ENCODE results near the gene ATP5F1D. TPM values are rescaled to one million over a fixed set of nuclear protein-coding genes. Genes with fewer than 3 reads are reported as not detected.

Gene ATP5F1D
- total and polyA plus RNA-seq, 2 of the 13 experiments (the other 11 are each of a cell fraction or from before 2014, with no cell fraction given): 39.4 to 78.7 TPM

- TF ChIP-seq DZIP1 (CRISPR knock-in tag; IDR thresholded peaks at IDR 0.05): no peak
- no peak for TF ChIP-seq ZNF570 (CRISPR knock-in tag; IDR thresholded peaks at IDR 0.05; ENCODE audit: borderline replicate concordance)
- no peak for TF ChIP-seq NFE2L2 (IDR thresholded peaks at IDR 0.05; ENCODE audit: low read length)
- no peak for TF ChIP-seq EED (CRISPR knock-in tag; IDR thresholded peaks at IDR 0.05)
- TF ChIP-seq WIZ (CRISPR knock-in tag; IDR thresholded peaks at IDR 0.05): no peak
- TF ChIP-seq ELF3 (CRISPR knock-in tag; IDR thresholded peaks at IDR 0.05): no peak
- TF ChIP-seq HES4 (CRISPR knock-in tag; IDR thresholded peaks at IDR 0.05; ENCODE audit: borderline replicate concordance): no peak
- TF ChIP-seq, protein P1, sequence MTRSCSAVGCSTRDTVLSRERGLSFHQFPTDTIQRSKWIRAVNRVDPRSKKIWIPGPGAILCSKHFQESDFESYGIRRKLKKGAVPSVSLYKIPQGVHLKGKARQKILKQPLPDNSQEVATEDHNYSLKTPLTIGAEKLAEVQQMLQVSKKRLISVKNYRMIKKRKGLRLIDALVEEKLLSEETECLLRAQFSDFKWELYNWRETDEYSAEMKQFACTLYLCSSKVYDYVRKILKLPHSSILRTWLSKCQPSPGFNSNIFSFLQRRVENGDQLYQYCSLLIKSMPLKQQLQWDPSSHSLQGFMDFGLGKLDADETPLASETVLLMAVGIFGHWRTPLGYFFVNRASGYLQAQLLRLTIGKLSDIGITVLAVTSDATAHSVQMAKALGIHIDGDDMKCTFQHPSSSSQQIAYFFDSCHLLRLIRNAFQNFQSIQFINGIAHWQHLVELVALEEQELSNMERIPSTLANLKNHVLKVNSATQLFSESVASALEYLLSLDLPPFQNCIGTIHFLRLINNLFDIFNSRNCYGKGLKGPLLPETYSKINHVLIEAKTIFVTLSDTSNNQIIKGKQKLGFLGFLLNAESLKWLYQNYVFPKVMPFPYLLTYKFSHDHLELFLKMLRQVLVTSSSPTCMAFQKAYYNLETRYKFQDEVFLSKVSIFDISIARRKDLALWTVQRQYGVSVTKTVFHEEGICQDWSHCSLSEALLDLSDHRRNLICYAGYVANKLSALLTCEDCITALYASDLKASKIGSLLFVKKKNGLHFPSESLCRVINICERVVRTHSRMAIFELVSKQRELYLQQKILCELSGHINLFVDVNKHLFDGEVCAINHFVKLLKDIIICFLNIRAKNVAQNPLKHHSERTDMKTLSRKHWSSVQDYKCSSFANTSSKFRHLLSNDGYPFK (CRISPR knock-in tag; IDR thresholded peaks at IDR 0.05; ENCODE audit: borderline replicate concordance): no peak
- no peak for TF ChIP-seq FOXM1 (CRISPR knock-in tag; IDR thresholded peaks at IDR 0.05)
- TF ChIP-seq POGZ (CRISPR knock-in tag; IDR thresholded peaks at IDR 0.05): no peak
- TF ChIP-seq, protein P2, sequence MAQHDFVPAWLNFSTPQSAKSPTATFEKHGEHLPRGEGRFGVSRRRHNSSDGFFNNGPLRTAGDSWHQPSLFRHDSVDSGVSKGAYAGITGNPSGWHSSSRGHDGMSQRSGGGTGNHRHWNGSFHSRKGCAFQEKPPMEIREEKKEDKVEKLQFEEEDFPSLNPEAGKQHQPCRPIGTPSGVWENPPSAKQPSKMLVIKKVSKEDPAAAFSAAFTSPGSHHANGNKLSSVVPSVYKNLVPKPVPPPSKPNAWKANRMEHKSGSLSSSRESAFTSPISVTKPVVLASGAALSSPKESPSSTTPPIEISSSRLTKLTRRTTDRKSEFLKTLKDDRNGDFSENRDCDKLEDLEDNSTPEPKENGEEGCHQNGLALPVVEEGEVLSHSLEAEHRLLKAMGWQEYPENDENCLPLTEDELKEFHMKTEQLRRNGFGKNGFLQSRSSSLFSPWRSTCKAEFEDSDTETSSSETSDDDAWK (CRISPR knock-in tag; IDR thresholded peaks at IDR 0.05): no peak
- TF ChIP-seq TGIF2 (CRISPR knock-in tag; IDR thresholded peaks at IDR 0.05): 0 out of 2 replicates have a peak, but pooled peaks have one; percentile 11
- TF ChIP-seq TIGD3 (CRISPR knock-in tag; IDR thresholded peaks at IDR 0.05; ENCODE audit: borderline replicate concordance): 0 out of 2 replicates have a peak, but pooled peaks have one; percentile 32
- no peak for TF ChIP-seq KDM2A (CRISPR knock-in tag; IDR thresholded peaks at IDR 0.05; ENCODE audit: borderline replicate concordance, low read depth)
- TF ChIP-seq ZNF121 (CRISPR knock-in tag; IDR thresholded peaks at IDR 0.05): no peak
- TF ChIP-seq SP1 (IDR thresholded peaks at IDR 0.05): no peak
- no peak; the same call in 1 of the 2 replicates for TF ChIP-seq SP1 (CRISPR knock-in tag; IDR thresholded peaks at IDR 0.05)
- TF ChIP-seq UBTF (CRISPR knock-in tag; IDR thresholded peaks at IDR 0.05): peak; percentile 57; the same call in 1 of the 2 replicates
- no peak for TF ChIP-seq NCOA1 (CRISPR knock-in tag; IDR thresholded peaks at IDR 0.05)
- TF ChIP-seq ZNF430 (CRISPR knock-in tag; IDR thresholded peaks at IDR 0.05): no peak
- TF ChIP-seq CEBPB (IDR thresholded peaks at IDR 0.05; ENCODE audit: borderline replicate concordance, low read depth, low read length): no peak
Measured at GRCh38 chr19:1206864-1207450, 34.6 kb upstream of the ATP5F1D start (continued).

Data from HepG2 (cell line).